Omental fat pad (tissue), 4 donors: ENCODE data around the gene HOXB8. TPM values are rescaled to one million over a fixed set of nuclear protein-coding genes. Genes with fewer than 3 reads are reported as not detected.

Experiments
- ATAC-seq: fragments of 150-250 bp; one replicate; pipeline ENCODE4 v1.9.1; 2016; ENCODE audit warnings: mild to moderate bottlenecking, moderate library complexity; ENCODE audit not compliant: low FRiP score
- DNase-seq: peaks from one replicate; pipeline ENCODE4 v3.0.0-alpha.2; 2019; ENCODE audit warnings: low spot score
- CTCF ChIP-seq, 3 donors: fragments of 450-650 bp; IDR thresholded peaks; one replicate each; pipeline ENCODE4 v1.5.1; 2016 to 2017; ENCODE audit warnings: antibody characterized with exemption in 3 of 3, mild to moderate bottlenecking in 3 of 3, moderate library complexity in 2 of 3
- small RNA-seq: library from RNA; depleted of rRNA; stranded (forward); fragments of <200 nt; gene quantifications from one replicate; pipeline ENCODE3, GENCODE V24; 2016
- total RNA-seq, 4 donors: library from RNA; depleted of rRNA; stranded (reverse); fragments of >200 nt; gene quantifications; one replicate each; pipeline ENCODE4 v1.1.0, GENCODE V29; 2016

Gene HOXB8
- total RNA-seq, 4 donors from 2014 or later, result 4.3 to 6.2 (median 5.0) TPM

GRCh38 chr17:48563867-48564187, 51.3 kb downstream of the HOXB8 start:
- no peak for ATAC-seq
- no peak for TF ChIP-seq CTCF (IDR thresholded peaks at IDR 0.05)
- no peak for DNase-seq

- ATAC-seq, result no peak
- TF ChIP-seq CTCF (IDR thresholded peaks at IDR 0.05), result no peak
- no peak for DNase-seq
Observed at GRCh38 chr17:48563385-48563838, 51.7 kb downstream of the HOXB8 start.

- TF ChIP-seq CTCF (IDR thresholded peaks at IDR 0.05), result no peak
- DNase-seq (no peak), ATAC-seq (no peak)
Observed at GRCh38 chr17:48562934-48563333, 52.2 kb downstream of the HOXB8 start.

Small RNAs within 50 kb of the gene (small RNA-seq; reads per million reads assigned to genes)
- gene MIR196A1, result not detected

Other genes starting within 250 kb of the HOXB8 start
- 1 to 10 TPM in 2 of 4 donors, under 1 TPM in 1, not detected in 1; 0.93 to 1.9 (median 1.1) TPM for gene SKAP1, start 185.1 kb downstream of the HOXB8 start, total RNA-seq
- not detected for gene HOXB1, start 84.3 kb downstream of the HOXB8 start, total RNA-seq
- 10 to 100 TPM in 3 of 4 donors, 1 to 10 TPM in 1; 9.7 to 35.2 (median 16.3) TPM for gene HOXB2, start 70.2 kb downstream of the HOXB8 start, total RNA-seq
- gene HOXB4, start 36.9 kb downstream of the HOXB8 start, total RNA-seq, result 1 to 10 TPM; 1.6 to 8.7 (median 3.4) TPM
- 10 to 100 TPM in 2 of 4 donors, 1 to 10 TPM in 2; 4.8 to 30.3 (median 10.6) TPM for gene HOXB3, start 25.1 kb downstream of the HOXB8 start, total RNA-seq
- gene HOXB5, start 21.5 kb downstream of the HOXB8 start, total RNA-seq, result 1 to 10 TPM in 2 of 4 donors, under 1 TPM in 2; 0.72 to 3.3 (median 1.4) TPM
- 10 to 100 TPM in 3 of 4 donors, 1 to 10 TPM in 1; 9.2 to 22.7 (median 15.5) TPM for gene HOXB6, start 10.3 kb downstream of the HOXB8 start, total RNA-seq
- gene HOXB7, start 4.3 kb downstream of the HOXB8 start, total RNA-seq, result 10 to 100 TPM in 1 of 4 donors, 1 to 10 TPM in 3; 5.3 to 11.5 (median 8.4) TPM
- gene HOXB9, start 11.1 kb upstream of the HOXB8 start, total RNA-seq, result under 1 TPM in 2 of 4 donors, not detected in 2; 0.09 to 0.48 TPM
- not detected for gene PRAC1, start 107.2 kb upstream of the HOXB8 start, total RNA-seq
- not detected for gene PRAC2, start 107.9 kb upstream of the HOXB8 start, total RNA-seq
- gene HOXB13, start 113.5 kb upstream of the HOXB8 start, total RNA-seq, result not detected
- gene TTLL6, start 201.9 kb upstream of the HOXB8 start, total RNA-seq, result 1 to 10 TPM in 1 of 4 donors, not detected in 3; 1.9 TPM
- 100 to 1,000 TPM; 107 to 356 (median 135) TPM for gene CALCOCO2, start 215.7 kb upstream of the HOXB8 start, total RNA-seq